K562 (cell line): ENCODE measurements around the gene MAP3K7. TPM values are rescaled to one million over a fixed set of nuclear protein-coding genes. Genes with fewer than 3 reads are reported as not detected.
A peak's percentile ranks its signal among the peaks of the same experiment; 100 is the strongest.

Source experiments
- ATAC-seq: fragments of 200-7000 bp; cut with Tn5 transposase; 3 replicates; pipeline ENCODE4 v1.9.1; 2020; ENCODE audit warnings: moderate library complexity
- BruUV-seq: library from RNA; stranded (reverse); fragments of 400-500 nt; replicated peaks from 2 replicates; lab custom pipeline; 2021; lab: Mats Ljungman, UMichigan
- CTCF ChIA-PET: fragments of 300-600 bp; formaldehyde crosslinking; extraction: SDS; loops from one replicate; lab custom pipeline; 2021; ENCODE audit warnings: low intra/inter-chr PET ratio; lab: Yijun Ruan, JAX
- POLR2A ChIA-PET: fragments of 300-600, 350-650 bp; sonication (Branson Sonifier 250); formaldehyde crosslinking; extraction: SDS; loops from one replicate; lab custom pipeline; 2021; ENCODE audit warnings: antibody characterized with exemption, inconsistent platforms; lab: Yijun Ruan, JAX
- DNase-seq, 4 experiments: peaks; one replicate each; pipeline versions ENCODE4 v3.0.0 to v3.0.0-alpha.2; 2011 to 2018; ENCODE audit warnings: low spot score in 3 of 4, mixed read lengths in 3 of 4; ENCODE audit errors: extremely low read depth in 1 of 4
- FAIRE-seq: peaks from 2 replicates; lab custom pipeline; 2011; peaks lifted over from hg19 to GRCh38; lab: Jason Lieb, UNC
- H2AFZ ChIP-seq: 2 replicates; pipeline ENCODE4 v1.6.0; 2011; ENCODE audit warnings: low read depth, low read length, control low read depth, inconsistent platforms
- H3K27ac ChIP-seq: fragments of 200-600 bp; 3 replicates; pipeline ENCODE4 v1.8.0; 2011; ENCODE audit warnings: low read depth, mild to moderate bottlenecking, control low read depth, inconsistent platforms, low read length, moderate library complexity, mixed read lengths; ENCODE audit errors: extremely low read depth
- H3K27me3 ChIP-seq, 2 experiments: fragments of 300-600 bp in 1 of 2; 2 replicates in 1 of 2; 3 replicates in 1 of 2; pipeline versions ENCODE4 v1.6.0 to v1.8.0; 2011; ENCODE audit warnings: inconsistent platforms in 2 of 2, low read length in 2 of 2, mild to moderate bottlenecking in 1 of 2, mixed read lengths in 1 of 2, moderate library complexity in 1 of 2; ENCODE audit not compliant: control insufficient read depth in 2 of 2, insufficient read depth in 2 of 2
- H3K36me3 ChIP-seq: fragments of 300-600 bp; 3 replicates; pipeline ENCODE4 v1.8.0; 2011; ENCODE audit warnings: mild to moderate bottlenecking, low read length, inconsistent platforms; ENCODE audit not compliant: control insufficient read depth, insufficient read depth
- H3K4me1 ChIP-seq, 2 experiments: fragments of 200-600 bp in 1 of 2; replicated peaks in 1 of 2; 2 replicates in 1 of 2; 3 replicates in 1 of 2; pipeline versions ENCODE4 v1.5.1 to v1.8.0; 2011; ENCODE audit warnings: inconsistent platforms in 2 of 2, low read length in 2 of 2, mild to moderate bottlenecking in 1 of 2, mixed read lengths in 1 of 2, moderate library complexity in 1 of 2; ENCODE audit not compliant: control insufficient read depth in 2 of 2, insufficient read depth in 2 of 2
- H3K4me2 ChIP-seq: 2 replicates; pipeline ENCODE4 v1.6.1; 2011; ENCODE audit warnings: low read length, control low read depth, inconsistent platforms, mixed read lengths; ENCODE audit not compliant: insufficient read depth
- H3K4me3 ChIP-seq: fragments of 200-600 bp; sonication (generic), shearing (Covaris generic); 2 replicates; pipeline ENCODE4 v1.5.1; 2016; ENCODE audit warnings: control low read depth, inconsistent platforms
- H3K79me2 ChIP-seq: fragments of 200-600 bp; 3 replicates; pipeline ENCODE4 v1.8.0; 2011; ENCODE audit warnings: low read length, inconsistent platforms; ENCODE audit not compliant: control insufficient read depth, insufficient read depth
- H3K9ac ChIP-seq, 2 experiments: 2 replicates each; pipeline versions ENCODE4 v1.6.0 to v1.6.1; 2011; ENCODE audit warnings: low read depth in 2 of 2, low read length in 2 of 2, control low read depth in 1 of 2, inconsistent platforms in 1 of 2, mild to moderate bottlenecking in 1 of 2, mixed read lengths in 1 of 2; ENCODE audit not compliant: insufficient read depth in 1 of 2
- H3K9me1 ChIP-seq: one replicate; pipeline ENCODE4 v1.6.0; 2011; ENCODE audit warnings: inconsistent platforms, mild to moderate bottlenecking, low read length, moderate library complexity; ENCODE audit not compliant: control insufficient read depth, insufficient read depth
- H3K9me3 ChIP-seq: replicated peaks from 2 replicates; pipeline ENCODE4 v1.5.1; 2011; ENCODE audit warnings: low read depth, low read length, inconsistent platforms; ENCODE audit not compliant: control insufficient read depth, insufficient read depth
- H4K20me1 ChIP-seq: replicated peaks from 2 replicates; pipeline ENCODE4 v1.6.1; 2011; ENCODE audit warnings: low read length, inconsistent platforms, mixed read lengths; ENCODE audit not compliant: control insufficient read depth, insufficient read depth
- ATF3 ChIP-seq, 2 experiments: fragments of 450-650 bp in 1 of 2; sonication (generic) in 1 of 2; formaldehyde crosslinking in 1 of 2; IDR thresholded peaks in 1 of 2; conservative IDR thresholded peaks in 1 of 2; 2 replicates each; pipeline versions ENCODE4 v1.6.1 to v1.8.1; 2016 to 2023; ENCODE audit warnings: mild to moderate bottlenecking in 2 of 2, moderate library complexity in 2 of 2, inconsistent platforms in 1 of 2, missing genetic modification reagents in 1 of 2
- CEBPB ChIP-seq: fragments of 450-650 bp; IDR thresholded peaks from 2 replicates; pipeline ENCODE4 v1.6.1; 2016; ENCODE audit warnings: missing genetic modification characterization, missing compliant biosample characterization
- CLOCK ChIP-seq: fragments of 250-450 bp; sonication (Bioruptor Pico); IDR thresholded peaks from 2 replicates; pipeline ENCODE4 v1.4.0; 2020; ENCODE audit warnings: mild to moderate bottlenecking, moderate library complexity, borderline replicate concordance
- CREBBP ChIP-seq: IDR thresholded peaks from one replicate; pipeline ENCODE4 v1.6.1; 2012; ENCODE audit warnings: low read depth, mild to moderate bottlenecking, control low read depth, inconsistent platforms, low read length
- EP400 ChIP-seq: fragments of 450-650 bp; IDR thresholded peaks from 2 replicates; pipeline ENCODE4 v1.6.1; 2017; ENCODE audit warnings: antibody characterized with exemption, mild to moderate bottlenecking, moderate library complexity
- GTF3C2 ChIP-seq: IDR thresholded peaks from 3 replicates; pipeline ENCODE4 v1.6.1; 2011; ENCODE audit warnings: borderline replicate concordance, mild to moderate bottlenecking, moderate library complexity; ENCODE audit not compliant: insufficient read length; ENCODE audit errors: extremely low read depth
- HMGXB4 ChIP-seq: sonication (generic); formaldehyde crosslinking; IDR thresholded peaks from 2 replicates; pipeline ENCODE4 v1.8.1; 2023; ENCODE audit warnings: mild to moderate bottlenecking, missing genetic modification reagents
- MXI1 ChIP-seq: IDR thresholded peaks from 2 replicates; pipeline ENCODE4 v1.6.1; 2011; ENCODE audit warnings: low read depth, mild to moderate bottlenecking, improper control_type of control experiment, low read length
- POLR2H ChIP-seq: IDR thresholded peaks from 2 replicates; pipeline ENCODE4 v1.6.1; 2016; ENCODE audit warnings: missing genetic modification characterization, low read depth, mild to moderate bottlenecking, control low read depth, missing compliant biosample characterization, moderate library complexity
- SIN3B ChIP-seq: fragments of 450-650 bp; IDR thresholded peaks from 2 replicates; pipeline ENCODE4 v1.6.1; 2017; ENCODE audit warnings: low read depth, mild to moderate bottlenecking, moderate library complexity
- ZBTB7A ChIP-seq: IDR thresholded peaks from 2 replicates; pipeline ENCODE4 v1.6.1; 2011; ENCODE audit warnings: low read depth, mild to moderate bottlenecking, low read length, moderate library complexity, borderline replicate concordance; ENCODE audit not compliant: control insufficient read depth
- ZNF134 ChIP-seq: fragments of 250-450 bp; sonication (Bioruptor Pico); conservative IDR thresholded peaks from 2 replicates; pipeline ENCODE4 v1.4.0; 2020
- WGBS: fragments of 100-300 bp; shearing (Covaris generic); methylation state at CpG from one replicate; pipeline ENCODE4 v1.1.6; 2016; ENCODE audit warnings: low coverage, mixed read lengths; ENCODE audit not compliant: insufficient coverage; ENCODE audit errors: missing lambda C conversion rate; 5-methylcytosine and 5-hydroxymethylcytosine counted together
- in situ Hi-C: fragments of 300-500 bp; cut with MboI; formaldehyde crosslinking; loops from 4 replicates; pipeline ENCODE4 v1.15.0; 2018; ENCODE audit warnings: inconsistent platforms, mixed read lengths
- intact Hi-C: fragments of 100-400 bp; cut with micrococcal nuclease; formaldehyde crosslinking; loops from 2 replicates; pipeline ENCODE4 v1.14.2; 2022
- polyA plus RNA-seq, 8 experiments: library from polyadenylated mRNA; depleted of rRNA in 4 of 8; stranded (reverse) in 5 of 8; unstranded in 3 of 8; fragments of >200 nt; fragmentation: Nextera tagmentation in 2 of 8; fragmentation: Illumina TruSeq in 1 of 8; extraction: Ambion mirVana in 2 of 8; extraction: Trizol in 1 of 8; gene quantifications; 2 replicates each; pipeline versions ENCODE4 v1.2.1 to v1.2.3, GENCODE V29; 2011 to 2014; ENCODE audit warnings: inconsistent platforms in 1 of 8, missing spikeins in 1 of 8
- total RNA-seq, 7 experiments: library from RNA; depleted of rRNA in 6 of 7; stranded (reverse); fragments of >200 nt in 6 of 7; fragmentation: Illumina TruSeq in 2 of 7; extraction: Trizol in 2 of 7; gene quantifications; 2 replicates each; pipeline versions ENCODE4 v1.2.1 to v1.2.3, GENCODE V29; 2011 to 2021; ENCODE audit warnings: low replicate concordance in 1 of 7

Gene MAP3K7
- total and polyA plus RNA-seq, 9 of the 15 experiments (the other 6 are each of a cell fraction or from before 2014, with no cell fraction given) = 13.4 to 60.9 (median 34.8) TPM

- peaks cover 6 to 19% of the 10 kb centered on the region in 2 experiments; a peak in 4 of 5 replicates for H3K27me3 ChIP-seq
- H3K79me2 ChIP-seq = no peaks in the 10 kb centered on the region
- peaks cover 6 to 20% of the 10 kb centered on the region in 2 experiments; a peak in 3 of 5 replicates for H3K4me1 ChIP-seq
- FAIRE-seq = peak; percentile 48
- peak overlapping the region; percentile 72 for H3K4me2 ChIP-seq
- ChIA-PET POLR2A (interaction anchor here (0.9 to 1.2 kb wide), 2 partner anchors 8 to 23 kb away, joined by 3 to 5 read pairs; partner anchors contain the start of gene MAP3K7), CTCF (no interaction called here)
- no peak overlapping the region for H3K27ac ChIP-seq
- TF ChIP-seq CLOCK (CRISPR knock-in tag) = no peak
- TF ChIP-seq MXI1 = no peak
- TF ChIP-seq HMGXB4 (CRISPR knock-in tag) = no peak
- TF ChIP-seq CREBBP = no peak
- TF ChIP-seq GTF3C2 = no peak
- TF ChIP-seq SIN3B = no peak
- no peak for TF ChIP-seq ATF3 (IDR thresholded peaks at IDR 0.05)
- no peak for TF ChIP-seq ATF3 (CRISPR knock-in tag; conservative IDR thresholded peaks at IDR 0.05)
- no peak for TF ChIP-seq POLR2H (tag)
- TF ChIP-seq ZBTB7A = no peak
- no peak for TF ChIP-seq ZNF134 (CRISPR knock-in tag)
- no peak for TF ChIP-seq CEBPB (tag)
- no peak for TF ChIP-seq EP400
- no peak for DNase-seq
- no peaks in the 10 kb centered on the region for H4K20me1 ChIP-seq
- H2AFZ ChIP-seq = peak overlapping the region; percentile 88
- H3K9me1 ChIP-seq = no peaks in the 10 kb centered on the region
- no TSS peak for BruUV-seq
- intact Hi-C loops (no loop called here), in situ Hi-C loops (no loop called here)
- H3K9me3 ChIP-seq = no peaks in the 10 kb centered on the region
- WGBS = 60% methylated on average over 13 of the region's 22 CpGs
- no peak for ATAC-seq
- H3K9ac ChIP-seq = peak overlapping the region; percentile 47 to 89; a peak in 2 of 4 replicates
- H3K4me3 ChIP-seq = 0 out of 2 replicates have a peak overlapping the region, but pooled peaks have one; percentile 33
- H3K36me3 ChIP-seq = no peaks in the 10 kb centered on the region
These were observed 23.5 kb upstream of the MAP3K7 start for GRCh38 chr6:90610301-90610750.
